ENCODE data around the gene RPL22L1.

DNA sequence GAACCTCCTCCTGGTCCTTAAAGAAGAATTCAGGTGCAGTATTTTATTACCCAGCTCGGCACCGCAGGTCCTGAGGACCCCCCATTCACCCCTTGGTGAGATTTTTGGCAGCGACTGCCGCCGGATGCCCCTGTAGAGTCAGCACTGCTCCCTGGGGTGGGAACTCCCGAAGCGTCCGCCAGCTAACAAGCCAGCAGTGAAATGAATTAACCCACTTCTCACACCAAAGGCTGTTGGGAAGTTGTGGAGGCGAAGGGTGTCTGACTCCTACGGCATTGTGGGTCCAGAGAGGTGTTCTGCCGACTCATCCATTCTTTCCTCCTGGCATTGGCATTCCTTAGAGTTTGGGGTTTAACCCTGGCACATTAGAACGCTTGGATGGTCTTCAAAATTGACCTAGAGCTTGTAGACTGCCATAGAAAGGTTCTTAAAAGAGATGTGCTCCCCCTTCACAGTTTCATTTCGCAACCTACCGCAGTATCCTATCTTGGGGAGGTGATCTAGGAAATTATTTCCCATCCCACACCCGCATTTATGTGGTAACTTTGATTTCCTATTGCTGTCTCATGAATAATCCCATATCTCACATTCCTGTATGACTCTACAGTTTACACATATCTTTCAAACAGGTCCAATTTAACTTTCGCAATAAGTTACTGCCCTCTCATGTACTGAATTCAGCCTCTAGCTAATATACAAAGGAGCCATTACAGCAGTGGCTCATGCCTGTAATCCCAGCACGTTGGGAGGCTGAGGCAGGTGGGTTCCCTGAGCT is 39.3 kb upstream of the RPL22L1 start:
- TF ChIP-seq, protein P1, sequence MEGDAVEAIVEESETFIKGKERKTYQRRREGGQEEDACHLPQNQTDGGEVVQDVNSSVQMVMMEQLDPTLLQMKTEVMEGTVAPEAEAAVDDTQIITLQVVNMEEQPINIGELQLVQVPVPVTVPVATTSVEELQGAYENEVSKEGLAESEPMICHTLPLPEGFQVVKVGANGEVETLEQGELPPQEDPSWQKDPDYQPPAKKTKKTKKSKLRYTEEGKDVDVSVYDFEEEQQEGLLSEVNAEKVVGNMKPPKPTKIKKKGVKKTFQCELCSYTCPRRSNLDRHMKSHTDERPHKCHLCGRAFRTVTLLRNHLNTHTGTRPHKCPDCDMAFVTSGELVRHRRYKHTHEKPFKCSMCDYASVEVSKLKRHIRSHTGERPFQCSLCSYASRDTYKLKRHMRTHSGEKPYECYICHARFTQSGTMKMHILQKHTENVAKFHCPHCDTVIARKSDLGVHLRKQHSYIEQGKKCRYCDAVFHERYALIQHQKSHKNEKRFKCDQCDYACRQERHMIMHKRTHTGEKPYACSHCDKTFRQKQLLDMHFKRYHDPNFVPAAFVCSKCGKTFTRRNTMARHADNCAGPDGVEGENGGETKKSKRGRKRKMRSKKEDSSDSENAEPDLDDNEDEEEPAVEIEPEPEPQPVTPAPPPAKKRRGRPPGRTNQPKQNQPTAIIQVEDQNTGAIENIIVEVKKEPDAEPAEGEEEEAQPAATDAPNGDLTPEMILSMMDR (IDR thresholded peaks at IDR 0.05): no peak
- TF ChIP-seq POLR2A (IDR thresholded peaks at IDR 0.05): no peak
